Measurements from ENCODE around the gene PNLIPRP2. TPM values are rescaled to one million over a fixed set of nuclear protein-coding genes. Genes with fewer than 3 reads are reported as not detected.

Gene PNLIPRP2
- polyA plus RNA-seq, 1 of the 3 experiments (the other 2 are of a cell fraction), result not detected

- no peak for TF ChIP-seq EZH2phosphoT487 (IDR thresholded peaks at IDR 0.05; ENCODE audit: borderline replicate concordance, low read depth)
- TF ChIP-seq, protein P1, sequence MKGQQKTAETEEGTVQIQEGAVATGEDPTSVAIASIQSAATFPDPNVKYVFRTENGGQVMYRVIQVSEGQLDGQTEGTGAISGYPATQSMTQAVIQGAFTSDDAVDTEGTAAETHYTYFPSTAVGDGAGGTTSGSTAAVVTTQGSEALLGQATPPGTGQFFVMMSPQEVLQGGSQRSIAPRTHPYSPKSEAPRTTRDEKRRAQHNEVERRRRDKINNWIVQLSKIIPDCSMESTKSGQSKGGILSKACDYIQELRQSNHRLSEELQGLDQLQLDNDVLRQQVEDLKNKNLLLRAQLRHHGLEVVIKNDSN (IDR thresholded peaks at IDR 0.05; ENCODE audit: borderline replicate concordance, low read depth), result no peak
- no peak for TF ChIP-seq NFIC (IDR thresholded peaks at IDR 0.05; ENCODE audit: borderline replicate concordance)
- TF ChIP-seq MEF2A (IDR thresholded peaks at IDR 0.05; ENCODE audit: borderline replicate concordance, low read depth), result no peak
- no peak for TF ChIP-seq FOSL2 (IDR thresholded peaks at IDR 0.05; ENCODE audit: borderline replicate concordance, low read depth)
- no peak for TF ChIP-seq NRF1 (IDR thresholded peaks at IDR 0.05; ENCODE audit: low read depth, low read length)
- no peak for TF ChIP-seq RFX5 (IDR thresholded peaks at IDR 0.05; ENCODE audit: low read length)
- no peak for TF ChIP-seq MXI1 (IDR thresholded peaks at IDR 0.05; ENCODE audit: low read depth, low read length)
- no peak for TF ChIP-seq FOXM1 (IDR thresholded peaks at IDR 0.05; ENCODE audit: low read depth)
- TF ChIP-seq GABPA (IDR thresholded peaks at IDR 0.05; ENCODE audit: low read depth), result no peak
- TF ChIP-seq EP300 (IDR thresholded peaks at IDR 0.05; ENCODE audit: borderline replicate concordance in 1 of 2, low read depth in 1 of 2, low read length in 1 of 2), result no peak
- TF ChIP-seq GATA2 (CRISPR knock-in tag; IDR thresholded peaks at IDR 0.05), result no peak
- TF ChIP-seq, protein P2, sequence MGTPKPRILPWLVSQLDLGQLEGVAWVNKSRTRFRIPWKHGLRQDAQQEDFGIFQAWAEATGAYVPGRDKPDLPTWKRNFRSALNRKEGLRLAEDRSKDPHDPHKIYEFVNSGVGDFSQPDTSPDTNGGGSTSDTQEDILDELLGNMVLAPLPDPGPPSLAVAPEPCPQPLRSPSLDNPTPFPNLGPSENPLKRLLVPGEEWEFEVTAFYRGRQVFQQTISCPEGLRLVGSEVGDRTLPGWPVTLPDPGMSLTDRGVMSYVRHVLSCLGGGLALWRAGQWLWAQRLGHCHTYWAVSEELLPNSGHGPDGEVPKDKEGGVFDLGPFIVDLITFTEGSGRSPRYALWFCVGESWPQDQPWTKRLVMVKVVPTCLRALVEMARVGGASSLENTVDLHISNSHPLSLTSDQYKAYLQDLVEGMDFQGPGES (IDR thresholded peaks at IDR 0.05; ENCODE audit: low read depth, low read length), result no peak
- no peaks in the 10 kb centered on the region; the same call in 1 of the 2 replicates for H3K27me3 ChIP-seq (ENCODE audit: insufficient read depth)
- CTCF ChIA-PET, result interaction anchor here (0.8 to 10.0 kb wide), 2 partner anchors 155 to 542 kb away, joined by 3 to 142 read pairs; no protein-coding TSS in a partner anchor
Observed at GRCh38 chr10:116633216-116633600, 12.5 kb downstream of the PNLIPRP2 start.

DNA sequence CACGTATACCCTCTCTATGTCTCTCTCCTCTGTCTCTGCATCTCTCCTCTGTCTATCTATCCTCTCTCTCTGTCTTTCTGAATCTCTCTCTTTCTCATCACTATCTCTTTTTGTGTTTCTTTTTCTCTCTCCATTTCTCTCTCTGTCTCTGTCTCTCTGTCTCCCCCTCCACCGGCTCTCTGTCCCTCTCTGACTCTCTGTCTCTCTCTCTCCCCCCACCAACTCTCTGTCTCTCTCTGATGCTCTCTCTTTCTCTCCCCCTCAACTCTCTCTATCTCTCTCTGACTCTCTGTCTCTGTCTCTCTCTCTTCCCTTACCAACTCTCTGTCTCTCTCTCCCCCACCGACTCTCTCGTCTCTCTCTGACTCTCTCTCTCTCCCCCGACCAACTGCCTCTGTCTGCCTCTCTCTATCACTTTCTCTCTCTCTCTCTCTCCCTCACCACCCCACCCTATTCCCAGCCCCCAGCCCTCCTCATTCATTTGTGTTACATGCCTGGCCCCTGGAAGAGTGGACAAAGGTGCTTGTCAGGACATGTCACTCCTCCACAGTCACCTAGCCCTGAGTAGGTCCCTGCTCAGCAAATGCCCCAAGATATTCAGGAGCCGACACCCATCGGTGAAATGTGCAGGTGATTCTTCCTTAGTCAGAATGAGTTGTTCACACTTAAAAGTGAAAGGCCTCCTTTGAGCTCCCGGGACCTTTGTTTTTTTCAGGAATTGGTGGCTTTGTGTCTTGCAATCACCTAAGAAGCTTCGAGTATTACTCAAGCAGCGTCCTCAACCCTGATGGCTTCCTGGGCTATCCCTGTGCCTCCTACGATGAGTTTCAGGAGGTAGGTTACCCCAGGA lies 13.6 kb downstream of the PNLIPRP2 start:
- no peaks in the 10 kb centered on the region for H3F3A ChIP-seq (replicated peaks; ENCODE audit: insufficient read depth)
- TF ChIP-seq GABPA (IDR thresholded peaks at IDR 0.05; ENCODE audit: low read depth) (no peak), SIN3A (IDR thresholded peaks at IDR 0.05; ENCODE audit: borderline replicate concordance, low read depth, low read length) (no peak)

More at GRCh38 chr10:116633216-116633600, 12.5 kb downstream of the PNLIPRP2 start:
- Histone ChIP-seq H3K4me2 (no peak overlapping the region), H3K27ac (ENCODE audit: low read depth in 2 of 2, low read length in 1 of 2) (no peak overlapping the region), H2AFZ (ENCODE audit: low read depth) (no peak overlapping the region), H3K4me3 (ENCODE audit: low read depth in 2 of 2, low read length in 1 of 2) (no peak overlapping the region), H3K9me3 (no peaks in the 10 kb centered on the region), H3K4me1 (ENCODE audit: control insufficient read depth in 1 of 2, insufficient read depth in 2 of 2, low read depth in 1 of 2, low read length in 1 of 2) (no peaks in the 10 kb centered on the region), H3F3A (replicated peaks; ENCODE audit: insufficient read depth) (no peaks in the 10 kb centered on the region), H4K20me1 (ENCODE audit: insufficient read depth) (no peaks in the 10 kb centered on the region), H3K9ac (no peak overlapping the region), H3K36me3 (replicated peaks in 1 of 2; ENCODE audit: control insufficient read depth in 1 of 2, insufficient read depth in 2 of 2, low read length in 1 of 2) (no peaks in the 10 kb centered on the region), H3K9me2 (no peaks in the 10 kb centered on the region), H3K79me2 (ENCODE audit: insufficient read depth) (no peaks in the 10 kb centered on the region)
- WGBS (ENCODE audit: low lambda C conversion rate), result 63% methylated on average over 3 of the region's 8 CpGs
- POLR2A ChIA-PET, result no interaction called here
- no peak for DNase-seq

More for the DNA sequence above, 13.6 kb downstream of the PNLIPRP2 start:
- Histone ChIP-seq H3K27ac (ENCODE audit: low read depth in 2 of 2, low read length in 1 of 2) (no peak overlapping the region), H2AFZ (ENCODE audit: low read depth) (no peak overlapping the region), H3K9me2 (no peaks in the 10 kb centered on the region), H3K9me3 (no peaks in the 10 kb centered on the region), H3K79me2 (ENCODE audit: insufficient read depth) (no peaks in the 10 kb centered on the region), H3K4me1 (ENCODE audit: control insufficient read depth in 1 of 2, insufficient read depth in 2 of 2, low read depth in 1 of 2, low read length in 1 of 2) (no peaks in the 10 kb centered on the region), H3K9ac (no peak overlapping the region), H3K27me3 (ENCODE audit: insufficient read depth) (no peaks in the 10 kb centered on the region; the same call in 1 of the 2 replicates), H3K36me3 (replicated peaks in 1 of 2; ENCODE audit: control insufficient read depth in 1 of 2, insufficient read depth in 2 of 2, low read length in 1 of 2) (no peaks in the 10 kb centered on the region), H4K20me1 (ENCODE audit: insufficient read depth) (no peaks in the 10 kb centered on the region), H3K4me3 (ENCODE audit: low read depth in 2 of 2, low read length in 1 of 2) (no peak overlapping the region), H3K4me2 (no peak overlapping the region)
- ChIA-PET POLR2A (no interaction called here), CTCF (interaction anchor here (1.0 kb wide), 1 partner anchor 540 kb away, joined by 4 read pairs; no protein-coding TSS in a partner anchor)
- 53% methylated on average over 11 of the region's 11 CpGs for WGBS (ENCODE audit: low lambda C conversion rate)
- no peak for DNase-seq
